OCI-LY7 (cell line): ENCODE data around the gene PPP1R14C. TPM values are rescaled to one million over a fixed set of nuclear protein-coding genes. Genes with fewer than 3 reads are reported as not detected.

Experiments used
- BruUV-seq: library from RNA; stranded (reverse); fragments of 400-500 nt; replicated peaks from 2 replicates; lab custom pipeline; 2021; lab: Mats Ljungman, UMichigan
- CTCF ChIA-PET: fragments of 300-600 bp; sonication (Branson Sonifier 250); formaldehyde crosslinking; loops from one replicate; lab custom pipeline; 2022; ENCODE audit warnings: antibody characterized with exemption; ENCODE audit not compliant: unreplicated experiment; lab: Charles Lee
- POLR2A ChIA-PET: fragments of 300-600 bp; sonication (Branson Sonifier 250); formaldehyde crosslinking; loops from one replicate; lab custom pipeline; 2022; ENCODE audit warnings: antibody characterized with exemption; lab: Charles Lee
- DNase-seq: peaks from one replicate; pipeline ENCODE4 v3.0.0-alpha.2; 2015; ENCODE audit warnings: low spot score
- H2AFZ ChIP-seq: fragments of 200-600 bp; sonication (generic), shearing (Covaris generic); 2 replicates; pipeline ENCODE4 v1.6.1; 2014; ENCODE audit warnings: mild to moderate bottlenecking, antibody characterized with exemption, low read length, moderate library complexity
- H3K27ac ChIP-seq: fragments of 200-600 bp; sonication (generic); 2 replicates; pipeline ENCODE4 v1.5.1; 2014; ENCODE audit warnings: mixed run types, low read depth, mild to moderate bottlenecking, moderate library complexity, low read length, inconsistent platforms; ENCODE audit not compliant: poor library complexity, severe bottlenecking
- H3K36me3 ChIP-seq: fragments of 200-600 bp; sonication (generic); 2 replicates; pipeline ENCODE4 v1.6.1; 2014; ENCODE audit warnings: mild to moderate bottlenecking, antibody characterized with exemption, low read length, moderate library complexity, mixed read lengths; ENCODE audit not compliant: insufficient read depth
- H3K4me1 ChIP-seq: fragments of 200-600 bp; sonication (generic); 2 replicates; pipeline ENCODE4 v1.5.1; 2014; ENCODE audit warnings: mild to moderate bottlenecking, low read length; ENCODE audit not compliant: insufficient read depth, poor library complexity, severe bottlenecking
- H3K4me2 ChIP-seq: fragments of 200-600 bp; sonication (generic); 2 replicates; pipeline ENCODE4 v1.6.1; 2014; ENCODE audit warnings: mild to moderate bottlenecking, low read length
- H3K4me3 ChIP-seq: fragments of 200-600 bp; sonication (generic); 2 replicates; pipeline ENCODE4 v1.5.1; 2014; ENCODE audit warnings: mild to moderate bottlenecking, low read depth, low read length; ENCODE audit not compliant: poor library complexity, severe bottlenecking
- H3K79me2 ChIP-seq: fragments of 200-600 bp; sonication (generic); 2 replicates; pipeline ENCODE4 v1.6.1; 2016; ENCODE audit warnings: low read depth, mild to moderate bottlenecking, low read length, moderate library complexity, mixed read lengths; ENCODE audit not compliant: insufficient read depth
- H3K9me2 ChIP-seq: fragments of 200-600 bp; sonication (generic); 2 replicates; pipeline ENCODE4 v1.6.1; 2016; ENCODE audit warnings: mild to moderate bottlenecking, low read length, mixed read lengths; ENCODE audit not compliant: insufficient read depth
- H3K9me3 ChIP-seq: fragments of 200-600 bp; sonication (generic); 2 replicates; pipeline ENCODE4 v1.6.1; 2014; ENCODE audit warnings: mild to moderate bottlenecking, mixed run types, low read length, mixed read lengths
- H4K20me1 ChIP-seq: fragments of 200-600 bp; sonication (generic); 2 replicates; pipeline ENCODE4 v1.6.1; 2014; ENCODE audit warnings: mild to moderate bottlenecking, antibody characterized with exemption, low read length, moderate library complexity, mixed read lengths; ENCODE audit not compliant: insufficient read depth
- EZH2phosphoT487 ChIP-seq: fragments of 200-600 bp; sonication (generic); IDR thresholded peaks from 2 replicates; pipeline ENCODE4 v1.6.1; 2018; ENCODE audit warnings: low read depth, borderline replicate concordance, mild to moderate bottlenecking, mixed run types, antibody characterized with exemption, low read length, moderate library complexity, mixed read lengths
- intact Hi-C: fragments of 100-400 bp; cut with micrococcal nuclease; formaldehyde crosslinking; loops from one replicate; pipeline ENCODE4 v1.10.0; 2022; ENCODE audit not compliant: unreplicated experiment
- total RNA-seq, 2 experiments: library from RNA; depleted of rRNA in 1 of 2; stranded (reverse); fragments of >200 nt in 1 of 2; shearing (Covaris generic) in 1 of 2; gene quantifications; 2 replicates each; pipeline ENCODE4 v1.2.3, GENCODE V29; 2014 to 2022
- TF ChIP-seq, protein P1 (sequence below): fragments of 200-600 bp; sonication (generic); conservative IDR thresholded peaks from 2 replicates; pipeline ENCODE4 v1.5.1; 2014; ENCODE audit warnings: mild to moderate bottlenecking, antibody characterized with exemption, low read length, moderate library complexity, mixed read lengths

The PPP1R14C gene
- total RNA-seq, 2 experiments from 2014 or later = 1.8 TPM; not detected in 1

DNA sequence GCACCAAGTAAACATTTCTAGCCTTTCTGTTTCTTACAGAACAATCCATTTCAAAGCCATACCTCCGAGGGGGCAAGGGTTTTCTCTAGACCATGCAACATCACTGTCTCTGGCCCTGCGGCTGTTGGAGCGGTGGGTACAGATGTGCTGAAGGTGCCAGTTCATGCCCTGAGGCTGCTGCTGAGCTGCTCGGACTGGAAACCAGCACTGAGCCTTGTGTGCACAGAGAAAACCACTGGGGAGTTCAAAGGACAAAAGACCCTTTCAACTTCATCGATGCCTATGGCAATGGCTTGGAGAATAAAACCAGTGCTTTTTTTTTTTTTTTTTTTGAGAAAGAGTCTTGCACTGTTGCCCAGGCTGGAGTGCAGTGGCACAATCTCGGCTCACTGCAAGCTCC is 132.6 kb downstream of the PPP1R14C start:
- H3K4me2 ChIP-seq = no peak overlapping the region
- no peak overlapping the region for H3K27ac ChIP-seq
- no TSS peak for BruUV-seq
- intact Hi-C loops = loop anchor here (2.0 kb wide), 1 partner anchor 91 kb away; no protein-coding TSS in a partner anchor
- H3K4me1 ChIP-seq = peaks cover 70% of the 10 kb centered on the region
- POLR2A ChIA-PET = interaction anchor here (0.7 kb wide), 1 partner anchor 797 kb away, joined by 5 read pairs; no protein-coding TSS in a partner anchor
- DNase-seq = no peak
- no peaks in the 10 kb centered on the region for H3K9me2 ChIP-seq
- H3K9me3 ChIP-seq = no peaks in the 10 kb centered on the region
- H3K4me3 ChIP-seq = no peak overlapping the region
- no peaks in the 10 kb centered on the region for H4K20me1 ChIP-seq
- H3K36me3 ChIP-seq = no peaks in the 10 kb centered on the region
- no peak for TF ChIP-seq EZH2phosphoT487
- TF ChIP-seq, protein P1, sequence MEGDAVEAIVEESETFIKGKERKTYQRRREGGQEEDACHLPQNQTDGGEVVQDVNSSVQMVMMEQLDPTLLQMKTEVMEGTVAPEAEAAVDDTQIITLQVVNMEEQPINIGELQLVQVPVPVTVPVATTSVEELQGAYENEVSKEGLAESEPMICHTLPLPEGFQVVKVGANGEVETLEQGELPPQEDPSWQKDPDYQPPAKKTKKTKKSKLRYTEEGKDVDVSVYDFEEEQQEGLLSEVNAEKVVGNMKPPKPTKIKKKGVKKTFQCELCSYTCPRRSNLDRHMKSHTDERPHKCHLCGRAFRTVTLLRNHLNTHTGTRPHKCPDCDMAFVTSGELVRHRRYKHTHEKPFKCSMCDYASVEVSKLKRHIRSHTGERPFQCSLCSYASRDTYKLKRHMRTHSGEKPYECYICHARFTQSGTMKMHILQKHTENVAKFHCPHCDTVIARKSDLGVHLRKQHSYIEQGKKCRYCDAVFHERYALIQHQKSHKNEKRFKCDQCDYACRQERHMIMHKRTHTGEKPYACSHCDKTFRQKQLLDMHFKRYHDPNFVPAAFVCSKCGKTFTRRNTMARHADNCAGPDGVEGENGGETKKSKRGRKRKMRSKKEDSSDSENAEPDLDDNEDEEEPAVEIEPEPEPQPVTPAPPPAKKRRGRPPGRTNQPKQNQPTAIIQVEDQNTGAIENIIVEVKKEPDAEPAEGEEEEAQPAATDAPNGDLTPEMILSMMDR = no peak
- no peaks in the 10 kb centered on the region for H3K79me2 ChIP-seq
- CTCF ChIA-PET = no interaction called here
- no peak overlapping the region for H2AFZ ChIP-seq

- Histone ChIP-seq H3K36me3 (no peaks in the 10 kb centered on the region), H4K20me1 (no peaks in the 10 kb centered on the region), H3K79me2 (no peaks in the 10 kb centered on the region), H3K9me2 (no peaks in the 10 kb centered on the region), H3K9me3 (no peaks in the 10 kb centered on the region), H3K4me1 (peaks cover 69% of the 10 kb centered on the region), H3K4me2 (no peak overlapping the region), H2AFZ (no peak overlapping the region), H3K27ac (no peak overlapping the region), H3K4me3 (no peak overlapping the region)
- TF ChIP-seq EZH2phosphoT487 = no peak
- TF ChIP-seq, protein P1 = no peak
- CTCF ChIA-PET = interaction anchor here (0.5 to 1.4 kb wide), 2 partner anchors 12 to 13 kb away, joined by 3 read pairs; no protein-coding TSS in a partner anchor
- no TSS peak for BruUV-seq
- intact Hi-C loops = no loop called here
- POLR2A ChIA-PET = interaction anchor here (0.6 to 1.3 kb wide), 5 partner anchors 20 to 711 kb away, joined by 3 to 5 read pairs (median 3); no protein-coding TSS in a partner anchor
- no peak for DNase-seq
Measured at GRCh38 chr6:150276168-150276936, 133.5 kb downstream of the PPP1R14C start.
